SW480 (cell line): ENCODE measurements around the gene RPN2.

Experiments used
- DNase-seq: peaks from one replicate; pipeline ENCODE4 v3.0.0-alpha.2; 2016; ENCODE audit warnings: low spot score

Gene RPN2

GRCh38 chr20:37185686-37186085, 6.6 kb downstream of the RPN2 start:
- no peak for DNase-seq

GRCh38 chr20:37188787-37189186, 9.7 kb downstream of the RPN2 start:
- no peak for DNase-seq

- DNase-seq = no peak
Measured at GRCh38 chr20:37189416-37190016, 10.4 kb downstream of the RPN2 start.

- no peak for DNase-seq
Measured at GRCh38 chr20:37190354-37191112, 11.4 kb downstream of the RPN2 start.

GRCh38 chr20:37192137-37192854, 13.2 kb downstream of the RPN2 start:
- peak; percentile 77 for DNase-seq

GRCh38 chr20:37193226-37193625, 14.1 kb downstream of the RPN2 start:
- DNase-seq = no peak

GRCh38 chr20:37193821-37194220, 14.7 kb downstream of the RPN2 start:
- DNase-seq = no peak

- no peak for DNase-seq
Measured at GRCh38 chr20:37194621-37195417, 15.7 kb downstream of the RPN2 start.

- DNase-seq = no peak
Measured at GRCh38 chr20:37198932-37199660, 20.0 kb downstream of the RPN2 start.

- no peak for DNase-seq
Measured at GRCh38 chr20:37200376-37200775, 21.2 kb downstream of the RPN2 start.

- DNase-seq = no peak
Measured at GRCh38 chr20:37200926-37201826, 22.0 kb downstream of the RPN2 start.

GRCh38 chr20:37201827-37202162, 22.7 kb downstream of the RPN2 start:
- DNase-seq = no peak

GRCh38 chr20:37202267-37202943, 23.3 kb downstream of the RPN2 start:
- DNase-seq = peak; percentile 76

GRCh38 chr20:37204056-37204455, 24.9 kb downstream of the RPN2 start:
- DNase-seq = no peak

- DNase-seq = no peak
Measured at GRCh38 chr20:37205130-37205529, 26.0 kb downstream of the RPN2 start.

- DNase-seq = no peak
Measured at GRCh38 chr20:37205794-37206193, 26.7 kb downstream of the RPN2 start.

- DNase-seq = no peak
Measured at GRCh38 chr20:37207171-37207570, 28.0 kb downstream of the RPN2 start.

GRCh38 chr20:37209193-37209592, 30.1 kb downstream of the RPN2 start:
- no peak for DNase-seq

- DNase-seq = no peak
Measured at GRCh38 chr20:37209661-37210314, 30.7 kb downstream of the RPN2 start.

GRCh38 chr20:37218441-37218840, 39.3 kb downstream of the RPN2 start:
- DNase-seq = no peak
